ENCODE results near the gene RPS6KC1.
A peak's percentile ranks its signal among the peaks of the same experiment; 100 is the strongest.
"Not testable (repeated sequence)": the region's sequence is repeated elsewhere in the genome, so short reads cannot be mapped to it uniquely, and the experiment has no call there.

RPS6KC1 gene

GRCh38 chr1:213054733-213055591, 3.9 kb downstream of the RPS6KC1 start:
- no peak for DNase-seq

- DNase-seq: no peak
Measured at GRCh38 chr1:213055767-213056166, 4.7 kb downstream of the RPS6KC1 start.

GRCh38 chr1:213057264-213058059, 6.4 kb downstream of the RPS6KC1 start:
- no peak for DNase-seq

- no peak for DNase-seq
Measured at GRCh38 chr1:213060836-213061235, 9.8 kb downstream of the RPS6KC1 start.

GRCh38 chr1:213061263-213061662, 10.2 kb downstream of the RPS6KC1 start:
- no peak for DNase-seq

- no peak for DNase-seq
Measured at GRCh38 chr1:213065800-213066199, 14.8 kb downstream of the RPS6KC1 start.

- DNase-seq: no peak
Measured at GRCh38 chr1:213066363-213066762, 15.3 kb downstream of the RPS6KC1 start.

GRCh38 chr1:213067352-213067751, 16.3 kb downstream of the RPS6KC1 start:
- DNase-seq: no peak

GRCh38 chr1:213070406-213070805, 19.4 kb downstream of the RPS6KC1 start:
- DNase-seq: peak; percentile 64

- DNase-seq: no peak
Measured at GRCh38 chr1:213075725-213076124, 24.7 kb downstream of the RPS6KC1 start.

GRCh38 chr1:213082420-213083111, 31.5 kb downstream of the RPS6KC1 start:
- no peak for DNase-seq

- DNase-seq: no peak
Measured at GRCh38 chr1:213083112-213083445, 32.0 kb downstream of the RPS6KC1 start.

GRCh38 chr1:213087911-213088310, 36.9 kb downstream of the RPS6KC1 start:
- DNase-seq: no peak

- no peak for DNase-seq
Measured at GRCh38 chr1:213089924-213090677, 39.1 kb downstream of the RPS6KC1 start.

- DNase-seq: no peak
Measured at GRCh38 chr1:213094446-213094845, 43.4 kb downstream of the RPS6KC1 start.

GRCh38 chr1:213095467-213095866, 44.4 kb downstream of the RPS6KC1 start:
- DNase-seq: no peak

GRCh38 chr1:213099682-213100399, 48.8 kb downstream of the RPS6KC1 start:
- no peak for DNase-seq

- DNase-seq: not testable (repeated sequence)
Measured at GRCh38 chr1:213100565-213100964, 49.5 kb downstream of the RPS6KC1 start.

GRCh38 chr1:213103377-213104306, 52.6 kb downstream of the RPS6KC1 start:
- no peak for DNase-seq

GRCh38 chr1:213104604-213105003, 53.6 kb downstream of the RPS6KC1 start:
- no peak for DNase-seq

- no peak for DNase-seq
Measured at GRCh38 chr1:213106298-213106697, 55.3 kb downstream of the RPS6KC1 start.

Measured in DMS 273 treated with DMSO at 0.1 percent for 48 hours (cell line).